AG09309 (cell line): ENCODE data around the gene RCOR1.
"Not testable (repeated sequence)": the region's sequence is repeated elsewhere in the genome, so short reads cannot be mapped to it uniquely, and the experiment has no call there.

Experiments used
- DNase-seq: peaks from one replicate; pipeline ENCODE4 v3.0.0-alpha.2; 2010; ENCODE audit warnings: low read depth
- H3K4me3 ChIP-seq: 2 replicates; pipeline ENCODE4 v1.5.1; 2011; ENCODE audit warnings: mild to moderate bottlenecking, low read depth, low read length, moderate library complexity; ENCODE audit not compliant: control insufficient read depth
- CTCF ChIP-seq: IDR thresholded peaks from 2 replicates; pipeline ENCODE4 v1.5.1; 2011; ENCODE audit warnings: mild to moderate bottlenecking, low read depth, low read length, inconsistent platforms; ENCODE audit not compliant: insufficient read depth, control insufficient read depth; ENCODE audit errors: missing control alignments

The RCOR1 gene

GRCh38 chr14:102757646-102758045, 165.2 kb downstream of the RCOR1 start:
- no peak for TF ChIP-seq CTCF
- no peak for DNase-seq
- no peak overlapping the region for H3K4me3 ChIP-seq

DNA sequence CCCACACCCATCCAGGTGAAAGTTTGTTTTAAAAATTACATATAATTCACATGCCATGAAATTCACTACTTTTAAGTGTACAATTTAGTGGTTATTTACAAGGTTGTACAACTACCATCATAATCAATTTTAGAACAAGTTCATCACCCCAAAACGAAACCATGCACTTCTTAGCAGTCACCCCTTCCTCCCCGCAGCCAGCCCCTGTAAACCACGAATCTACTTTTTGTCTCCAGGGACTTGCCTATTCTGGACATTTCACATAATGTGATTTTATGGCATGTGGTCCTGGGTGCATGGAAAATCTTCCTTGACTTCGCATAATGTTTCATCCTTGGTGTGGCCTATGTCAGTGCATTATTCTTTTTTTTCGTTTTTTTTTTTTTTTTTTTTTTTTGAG, 165.6 kb downstream of the RCOR1 start:
- no peak overlapping the region for H3K4me3 ChIP-seq
- DNase-seq: no peak
- no peak for TF ChIP-seq CTCF

DNA sequence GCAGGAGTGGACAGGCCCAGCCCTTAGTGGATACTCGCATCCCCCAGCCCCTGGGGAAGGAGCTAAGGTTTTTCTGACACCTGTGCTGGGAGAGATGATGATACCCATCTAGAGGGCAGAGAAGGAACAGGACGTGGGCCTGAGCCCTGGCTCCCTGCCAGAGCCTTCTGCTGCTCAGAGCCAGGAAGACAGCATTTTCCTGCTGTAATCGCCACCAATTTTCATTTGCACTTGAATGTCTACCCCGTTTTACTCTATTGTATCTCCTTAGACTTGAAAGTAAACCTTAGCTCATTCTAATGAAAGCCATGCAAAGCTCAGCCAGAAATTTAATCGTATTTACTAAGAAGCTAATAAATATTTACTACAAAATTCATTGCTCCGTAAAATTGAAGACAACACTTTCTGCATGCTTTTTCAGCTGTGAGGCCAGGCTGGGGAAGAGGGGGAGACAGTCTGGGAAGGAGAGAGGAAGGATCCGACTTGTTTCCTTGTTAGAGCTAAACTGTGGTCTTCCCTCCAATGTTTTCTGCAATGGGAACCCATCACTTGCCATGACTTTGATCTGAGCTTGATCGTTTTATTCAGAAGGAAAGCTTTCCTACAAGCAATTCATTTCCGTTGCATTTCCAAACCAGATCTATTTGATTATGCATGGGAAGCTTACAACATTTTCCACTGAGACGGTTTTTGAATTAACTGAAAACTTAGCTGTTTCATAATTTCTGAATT, 167.2 kb downstream of the RCOR1 start:
- DNase-seq: no peak
- TF ChIP-seq CTCF: no peak
- H3K4me3 ChIP-seq: no peak overlapping the region

- H3K4me3 ChIP-seq: no peak overlapping the region
- TF ChIP-seq CTCF: no peak
Measured at GRCh38 chr14:102760496-102761193, 168.2 kb downstream of the RCOR1 start.

DNA sequence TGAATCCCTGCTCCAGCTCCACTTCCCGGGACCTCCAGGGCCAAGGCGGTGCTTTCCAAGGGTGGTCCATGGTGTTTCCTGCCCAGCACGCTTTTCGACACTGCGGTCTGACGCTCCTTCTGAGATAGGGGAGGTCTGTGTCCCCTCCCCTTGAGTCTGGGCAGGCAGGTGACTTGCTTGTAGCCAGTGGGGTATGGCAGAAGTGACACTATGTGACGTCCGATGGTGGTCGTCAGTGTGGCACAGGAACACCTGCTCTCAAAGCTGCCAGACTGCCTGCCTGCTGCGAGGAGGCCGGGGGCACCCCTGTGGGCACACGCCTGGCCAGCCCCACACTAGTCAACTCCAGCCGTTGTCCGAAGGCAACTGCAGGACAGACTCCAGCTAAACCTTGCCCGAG, 168.8 kb downstream of the RCOR1 start:
- TF ChIP-seq CTCF: no peak
- DNase-seq: no peak
- H3K4me3 ChIP-seq: no peak overlapping the region

More at GRCh38 chr14:102760496-102761193, 168.2 kb downstream of the RCOR1 start:
- no peak for DNase-seq

GRCh38 chr14:102764220-102764671, 171.8 kb downstream of the RCOR1 start:
- TF ChIP-seq CTCF: no peak
- H3K4me3 ChIP-seq: no peak overlapping the region
- DNase-seq: no peak

- not testable (repeated sequence) for H3K4me3 ChIP-seq
Measured at GRCh38 chr14:102765770-102766169, 173.3 kb downstream of the RCOR1 start.

More at GRCh38 chr14:102765770-102766169, 173.3 kb downstream of the RCOR1 start:
- not testable (repeated sequence) for DNase-seq
